K562 (cell line): Measurements from ENCODE around the gene CHRNB1. TPM values are rescaled to one million over a fixed set of nuclear protein-coding genes. Genes with fewer than 3 reads are reported as not detected.

Experiments
- COPS2 ChIP-seq: fragments of 450-650 bp; conservative IDR thresholded peaks from 2 replicates; pipeline ENCODE4 v1.6.1; 2016; ENCODE audit warnings: mild to moderate bottlenecking, moderate library complexity
- ETS2 ChIP-seq: IDR thresholded peaks from 2 replicates; pipeline ENCODE4 v1.6.1; 2016; ENCODE audit warnings: borderline replicate concordance, missing genetic modification characterization, mild to moderate bottlenecking, moderate library complexity, missing compliant biosample characterization; ENCODE audit not compliant: poor library complexity, severe bottlenecking
- HDAC1 ChIP-seq, 2 experiments: fragments of 450-650 bp; IDR thresholded peaks; 2 replicates each; pipeline ENCODE4 v1.6.1; 2016 to 2017; ENCODE audit warnings: inconsistent platforms in 1 of 2, mild to moderate bottlenecking in 1 of 2, moderate library complexity in 1 of 2
- KLF13 ChIP-seq: fragments of 450-650 bp; IDR thresholded peaks from 2 replicates; pipeline ENCODE4 v1.6.1; 2016; ENCODE audit warnings: missing genetic modification characterization, low read depth, mild to moderate bottlenecking, missing compliant biosample characterization, moderate library complexity, borderline replicate concordance
- MEIS2 ChIP-seq: fragments of 450-650 bp; IDR thresholded peaks from 2 replicates; pipeline ENCODE4 v1.6.1; 2014; ENCODE audit warnings: mild to moderate bottlenecking; ENCODE audit not compliant: partially characterized antibody
- MITF ChIP-seq: IDR thresholded peaks from 2 replicates; pipeline ENCODE4 v1.6.1; 2014; ENCODE audit warnings: antibody characterized with exemption
- POLR3G ChIP-seq: IDR thresholded peaks from 2 replicates; pipeline ENCODE4 v1.6.1; 2011; ENCODE audit not compliant: insufficient read length, insufficient replicate concordance; ENCODE audit errors: extremely low read depth
- SAP30 ChIP-seq: fragments of 200-600 bp; sonication (generic); IDR thresholded peaks from 2 replicates; pipeline ENCODE4 v1.6.1; 2012; ENCODE audit warnings: borderline replicate concordance, low read depth, mild to moderate bottlenecking, moderate library complexity, low read length, control low read depth, inconsistent platforms; ENCODE audit not compliant: insufficient read depth, poor library complexity, severe bottlenecking
- USF1 ChIP-seq: sonication (generic); formaldehyde crosslinking; IDR thresholded peaks from 2 replicates; pipeline ENCODE4 v1.9.0; 2022; ENCODE audit warnings: mild to moderate bottlenecking, missing genetic modification reagents
- ZBTB5 ChIP-seq: fragments of 450-650 bp; IDR thresholded peaks from 2 replicates; pipeline ENCODE4 v1.6.1; 2017; ENCODE audit warnings: antibody characterized with exemption
- ZNF146 ChIP-seq: IDR thresholded peaks from one replicate; pipeline ENCODE4 v1.6.1; 2018; ENCODE audit warnings: missing compliant biosample characterization; ENCODE audit not compliant: unreplicated experiment
- ZNF232 ChIP-seq: sonication (generic); formaldehyde crosslinking; IDR thresholded peaks from 2 replicates; pipeline ENCODE4 v1.8.0; 2022; ENCODE audit warnings: mild to moderate bottlenecking, missing genetic modification reagents
- ZNF318 ChIP-seq, 2 experiments: fragments of 450-650 bp; IDR thresholded peaks; 2 replicates each; pipeline ENCODE4 v1.6.1; 2016; ENCODE audit warnings: mild to moderate bottlenecking in 2 of 2, borderline replicate concordance in 1 of 2, low read depth in 1 of 2, moderate library complexity in 1 of 2
- polyA plus RNA-seq, 8 experiments: library from polyadenylated mRNA; depleted of rRNA in 4 of 8; stranded (reverse) in 5 of 8; unstranded in 3 of 8; fragments of >200 nt; fragmentation: Nextera tagmentation in 2 of 8; fragmentation: Illumina TruSeq in 1 of 8; extraction: Ambion mirVana in 2 of 8; extraction: Trizol in 1 of 8; gene quantifications; 2 replicates each; pipeline versions ENCODE4 v1.2.1 to v1.2.3, GENCODE V29; 2011 to 2014; ENCODE audit warnings: inconsistent platforms in 1 of 8, missing spikeins in 1 of 8
- total RNA-seq, 7 experiments: library from RNA; depleted of rRNA in 6 of 7; stranded (reverse); fragments of >200 nt in 6 of 7; fragmentation: Illumina TruSeq in 2 of 7; extraction: Trizol in 2 of 7; gene quantifications; 2 replicates each; pipeline versions ENCODE4 v1.2.1 to v1.2.3, GENCODE V29; 2011 to 2021; ENCODE audit warnings: low replicate concordance in 1 of 7

CHRNB1 gene
- total and polyA plus RNA-seq, 9 of the 15 experiments (the other 6 are each of a cell fraction or from before 2014, with no cell fraction given): 4.7 to 12.3 (median 6.8) TPM

- peak in 1 of 2 experiments; percentile 72; a peak in 2 of 4 replicates for TF ChIP-seq ZNF318 (IDR thresholded peaks at IDR 0.05; ENCODE audit: borderline replicate concordance in 1 of 2, low read depth in 1 of 2)
- no peak for TF ChIP-seq USF1 (CRISPR knock-in tag)
- TF ChIP-seq SAP30: no peak
- TF ChIP-seq ZNF232 (CRISPR knock-in tag): no peak
- TF ChIP-seq COPS2: no peak
- TF ChIP-seq ZNF146 (CRISPR knock-in tag): no peak
- TF ChIP-seq MITF: no peak
- TF ChIP-seq ZBTB5: no peak
- TF ChIP-seq MEIS2: peak; percentile 87
- no peak for TF ChIP-seq POLR3G
- no peak for TF ChIP-seq HDAC1 (IDR thresholded peaks at IDR 0.05)
- no peak for TF ChIP-seq KLF13 (tag)
- no peak for TF ChIP-seq ETS2 (tag)
Measured at GRCh38 chr17:7484067-7484918, 39.4 kb downstream of the CHRNB1 start, which contains the start of gene POLR2A (continued).
